GM21367 (cell line): ENCODE results near the gene LDHA.
"Not testable (repeated sequence)": the region's sequence is repeated elsewhere in the genome, so short reads cannot be mapped to it uniquely, and the experiment has no call there.

Experiments
- ATAC-seq: cut with Tn5 transposase; IDR thresholded peaks from one replicate; pipeline ENCODE4 v1.9.1; 2021; ENCODE audit not compliant: unreplicated experiment

Gene LDHA

DNA sequence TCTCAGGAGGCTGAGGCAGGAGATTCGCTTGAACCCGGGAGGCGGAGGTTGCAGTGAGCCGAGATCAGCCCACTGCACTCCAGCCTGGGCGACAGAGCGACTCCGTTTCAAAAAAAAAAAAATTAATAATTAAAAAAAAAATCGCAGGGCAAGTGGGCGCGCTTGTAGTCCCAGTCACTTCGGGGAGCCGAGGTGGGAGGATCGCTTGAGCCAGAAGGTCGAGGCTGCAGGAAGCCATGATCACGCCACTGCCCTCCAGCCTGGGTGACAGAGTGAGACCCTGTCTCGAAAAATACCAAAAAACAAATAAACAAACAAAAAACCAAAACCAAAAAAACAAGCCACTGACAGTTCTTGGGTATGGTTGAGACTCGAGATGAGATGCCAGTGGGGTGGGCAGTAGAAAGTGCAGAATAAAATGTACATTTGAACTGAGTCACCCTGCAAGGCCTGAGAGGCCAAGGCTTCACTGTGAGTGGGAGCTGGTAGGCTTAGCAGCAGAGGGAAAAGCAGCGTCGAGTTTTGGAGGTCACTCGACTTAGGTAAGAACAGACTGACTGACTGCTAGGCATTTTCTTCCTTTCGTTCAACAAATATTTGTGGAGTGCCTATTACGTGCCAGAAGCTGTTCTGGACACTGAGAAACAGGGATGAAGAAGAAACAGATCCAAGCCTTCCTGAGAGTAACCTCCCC is 635 bp upstream of the LDHA start:
- no peak for ATAC-seq

DNA sequence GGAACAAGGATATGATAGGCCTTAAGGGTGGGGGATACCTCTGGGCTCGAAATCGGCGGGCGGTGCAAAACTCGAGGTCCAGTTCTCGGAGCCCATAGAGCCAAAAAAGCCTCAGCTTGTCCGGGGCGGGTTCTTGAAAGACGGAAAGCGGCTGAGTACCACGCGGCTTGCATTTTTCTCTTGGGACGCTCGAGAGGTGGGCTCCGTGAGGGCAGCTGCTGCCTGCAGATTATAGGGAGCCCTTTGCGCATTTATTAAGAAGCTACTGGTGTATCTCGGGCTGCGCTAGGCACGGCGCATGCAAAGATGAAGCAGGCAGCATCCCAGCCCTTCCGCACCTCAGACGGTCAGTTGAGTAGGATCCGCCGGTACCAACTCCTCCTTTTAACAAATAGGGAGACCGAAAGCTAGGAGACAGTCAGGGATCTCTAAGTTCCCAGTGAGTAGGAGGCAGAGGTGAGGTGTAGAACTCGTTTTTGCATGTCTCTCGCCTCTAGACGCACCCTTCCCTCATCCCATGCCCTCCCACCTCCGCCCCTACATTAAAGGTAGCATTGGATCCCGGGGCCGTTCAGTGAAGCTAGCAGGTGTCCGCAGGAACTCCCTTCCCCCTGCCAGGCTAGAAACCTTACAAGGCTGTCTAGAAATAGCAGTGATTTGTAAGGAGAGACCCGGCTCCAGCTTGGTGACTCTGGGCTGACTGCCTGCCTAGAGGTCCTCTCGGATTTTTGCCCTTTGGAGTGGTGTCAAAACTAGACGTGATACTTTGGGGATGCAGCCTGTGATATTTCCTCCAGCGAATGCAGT is 768 bp downstream of the LDHA start:
- ATAC-seq = peak; percentile 0

DNA sequence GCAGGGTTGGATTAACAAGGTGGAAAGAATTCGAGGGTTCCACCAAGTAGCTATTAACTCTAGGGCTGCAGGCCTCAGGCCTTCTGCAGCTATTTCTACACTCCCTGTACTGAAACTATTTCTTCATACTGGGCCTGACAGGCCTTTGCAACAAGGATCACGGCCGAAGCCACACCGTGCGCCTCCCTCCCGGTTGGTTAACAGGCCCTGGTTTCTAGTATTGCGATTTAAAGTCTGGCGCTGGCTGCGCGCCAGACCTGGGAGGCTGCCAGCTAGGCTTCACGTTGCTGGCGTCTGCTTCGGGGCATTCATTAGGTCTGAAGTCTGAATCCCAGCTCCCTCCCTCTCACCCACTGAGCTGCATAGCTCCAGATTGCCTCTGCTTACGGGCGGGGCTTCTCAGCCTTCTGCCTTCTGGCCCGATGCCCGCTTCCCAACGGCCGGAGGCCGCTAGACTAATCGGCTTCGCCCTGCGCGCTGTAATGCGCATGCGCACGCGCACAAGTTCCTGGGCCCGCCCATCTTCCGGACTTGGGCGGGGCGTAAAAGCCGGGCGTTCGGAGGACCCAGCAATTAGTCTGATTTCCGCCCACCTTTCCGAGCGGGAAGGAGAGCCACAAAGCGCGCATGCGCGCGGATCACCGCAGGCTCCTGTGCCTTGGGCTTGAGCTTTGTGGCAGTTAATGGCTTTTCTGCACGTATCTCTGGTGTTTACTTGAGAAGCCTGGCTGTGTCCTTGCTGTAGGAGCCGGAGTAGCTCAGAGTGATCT is 1.6 kb downstream of the LDHA start:
- ATAC-seq = peak; percentile 59

DNA sequence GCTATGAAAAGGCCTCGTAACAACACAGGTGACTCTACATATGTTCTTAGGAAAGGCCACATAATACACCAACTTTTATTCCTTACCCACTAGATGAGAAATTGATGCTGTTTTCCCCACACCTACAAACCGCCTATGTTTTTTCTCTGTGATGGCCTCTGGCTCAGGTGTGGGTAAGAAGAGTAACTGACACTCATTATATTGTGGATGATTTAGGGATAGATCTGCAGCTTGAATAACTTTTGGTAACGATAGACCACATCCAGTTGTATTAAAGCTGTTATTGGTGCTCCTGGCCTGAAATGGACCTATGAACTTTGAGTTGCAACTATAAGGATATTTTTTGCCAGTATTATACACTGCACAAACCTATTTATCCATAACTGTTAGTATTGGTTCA is 3.6 kb downstream of the LDHA start:
- no peak for ATAC-seq

DNA sequence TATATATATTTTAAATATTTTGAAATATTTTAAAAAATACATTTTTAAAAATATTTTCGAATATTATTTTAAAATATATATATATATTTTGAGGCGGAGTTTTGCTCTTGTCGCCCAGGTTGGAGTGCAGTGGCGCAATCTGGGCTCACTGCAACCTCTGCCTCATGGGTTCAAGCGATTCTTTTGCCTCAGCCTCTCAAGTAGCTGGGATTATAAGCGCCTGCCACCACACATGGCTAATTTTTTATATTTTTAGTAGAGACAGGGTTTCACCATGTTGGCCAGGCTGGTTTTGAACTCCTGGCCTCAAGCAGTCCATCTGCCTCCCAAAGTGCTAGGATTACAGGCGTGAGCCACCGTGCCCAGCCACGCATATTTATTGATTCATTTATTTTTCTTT is 6.7 kb downstream of the LDHA start:
- not testable (repeated sequence) for ATAC-seq

DNA sequence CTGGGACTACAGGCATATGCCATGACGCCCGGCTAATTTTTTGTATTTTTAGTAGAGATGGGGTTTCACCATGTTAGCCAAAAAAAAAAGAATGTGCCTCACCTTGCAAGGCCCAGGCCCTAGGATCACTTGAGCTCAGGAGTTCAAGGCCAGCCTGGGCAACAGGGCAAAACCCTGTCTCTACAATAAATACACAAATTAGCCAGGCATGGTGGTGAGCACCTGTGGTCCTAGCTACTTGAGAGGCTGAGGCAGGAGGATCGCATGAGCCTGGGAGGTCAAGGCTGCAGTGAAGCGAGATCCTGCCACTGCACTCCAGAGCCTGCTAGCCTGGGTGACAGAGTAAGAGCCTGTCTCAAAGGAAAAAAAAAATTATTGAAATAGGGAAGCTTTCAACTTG is 9.7 kb downstream of the LDHA start:
- no peak for ATAC-seq

DNA sequence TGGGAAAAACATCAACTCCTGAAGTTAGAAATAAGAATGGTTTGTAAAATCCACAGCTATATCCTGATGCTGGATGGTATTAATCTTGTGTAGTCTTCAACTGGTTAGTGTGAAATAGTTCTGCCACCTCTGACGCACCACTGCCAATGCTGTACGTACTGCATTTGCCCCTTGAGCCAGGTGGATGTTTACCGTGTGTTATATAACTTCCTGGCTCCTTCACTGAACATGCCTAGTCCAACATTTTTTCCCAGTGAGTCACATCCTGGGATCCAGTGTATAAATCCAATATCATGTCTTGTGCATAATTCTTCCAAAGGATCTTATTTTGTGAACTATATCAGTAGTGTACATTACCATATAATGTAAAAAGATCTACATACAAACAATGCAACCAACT is 13.0 kb downstream of the LDHA start:
- not testable (repeated sequence) for ATAC-seq

DNA sequence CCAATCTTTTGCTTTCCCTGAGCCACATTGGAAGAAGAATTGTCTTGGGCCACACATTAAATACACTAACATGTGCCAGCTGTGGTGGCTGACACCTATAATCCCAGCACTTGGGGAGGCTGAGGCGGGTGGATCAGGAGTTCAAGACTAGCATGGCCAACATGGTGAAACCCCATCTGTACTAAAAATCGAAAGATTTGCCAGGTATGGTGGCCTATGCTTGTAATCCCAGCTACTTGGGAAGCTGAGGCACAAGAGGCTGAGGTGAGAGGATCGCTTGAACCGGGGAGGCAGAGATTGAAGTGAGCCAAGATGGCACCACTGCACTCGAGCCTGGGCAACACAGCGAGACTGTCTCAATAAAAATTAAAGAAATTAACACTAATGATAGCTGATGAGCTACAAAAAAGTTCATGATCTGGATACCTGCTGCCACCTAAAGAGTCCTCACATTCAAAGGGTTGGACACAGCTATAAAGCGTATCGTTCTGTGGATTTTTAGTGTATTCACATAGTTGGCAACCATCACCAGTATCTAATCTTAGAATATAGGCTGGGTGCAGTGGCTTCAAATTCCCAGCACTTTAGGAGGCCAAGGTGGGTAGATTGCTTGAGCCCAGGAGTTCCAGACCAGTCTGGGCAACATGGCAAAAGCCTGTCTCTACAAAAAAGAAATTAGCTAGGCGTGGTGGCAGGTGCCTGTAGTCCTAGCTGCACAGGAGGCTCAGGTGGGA is 14.4 kb downstream of the LDHA start:
- ATAC-seq = no peak

DNA sequence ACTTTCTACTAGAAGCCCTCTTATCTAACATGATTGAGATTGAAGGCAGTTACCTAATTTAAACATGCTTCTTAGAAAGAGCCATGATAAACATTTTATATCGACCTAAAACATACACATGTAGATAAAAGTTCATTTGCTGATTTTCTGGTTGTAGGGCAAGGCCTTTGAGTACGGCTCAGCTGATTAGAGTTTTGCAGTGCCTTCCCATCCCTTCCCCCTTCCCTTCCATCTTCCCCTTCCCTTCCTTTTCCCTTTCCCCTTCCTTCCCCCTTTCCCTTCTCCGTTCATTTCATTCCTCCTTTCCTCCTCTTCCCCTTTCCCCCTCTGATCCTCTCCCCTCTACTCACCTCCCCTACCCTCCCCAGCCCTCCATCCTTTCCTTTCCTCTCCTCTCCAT is 22.1 kb downstream of the LDHA start:
- no peak for ATAC-seq

DNA sequence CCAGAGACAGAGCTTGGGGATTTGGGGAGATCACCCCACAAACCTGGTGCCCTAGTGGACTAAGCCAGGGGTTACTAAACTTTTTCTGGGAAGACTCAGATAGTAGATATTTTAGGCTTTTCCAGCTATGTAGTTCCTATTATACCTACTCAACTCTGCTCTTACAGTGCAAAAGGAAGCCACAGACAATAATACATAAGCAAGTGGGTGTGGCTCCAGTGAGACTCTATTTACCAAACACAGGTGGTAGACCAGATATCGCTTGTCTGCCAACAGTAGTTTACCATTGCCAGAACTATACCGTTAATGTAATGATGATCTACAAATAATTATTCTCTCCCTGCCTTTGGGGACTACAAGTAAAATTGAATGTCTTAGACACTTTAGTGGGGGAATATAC is 24.7 kb downstream of the LDHA start:
- ATAC-seq = no peak

DNA sequence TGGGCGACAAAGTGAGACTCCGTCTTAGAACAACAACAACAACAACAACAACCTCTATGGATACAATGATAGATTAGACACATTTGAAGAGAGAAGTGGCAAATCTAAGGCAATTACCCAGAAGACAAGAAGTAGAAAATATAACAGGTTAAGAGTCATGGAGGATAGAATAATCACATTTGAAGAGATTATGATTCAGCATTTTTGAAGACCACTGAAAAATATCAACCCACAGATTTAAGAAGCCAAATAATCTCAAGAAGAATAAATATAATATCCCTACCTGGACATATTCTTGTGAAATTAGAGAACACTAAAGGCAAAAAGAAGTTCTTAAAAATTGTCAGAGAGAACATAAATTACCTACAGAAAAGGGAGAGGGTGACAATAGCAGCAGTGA is 25.7 kb downstream of the LDHA start:
- ATAC-seq = no peak

DNA sequence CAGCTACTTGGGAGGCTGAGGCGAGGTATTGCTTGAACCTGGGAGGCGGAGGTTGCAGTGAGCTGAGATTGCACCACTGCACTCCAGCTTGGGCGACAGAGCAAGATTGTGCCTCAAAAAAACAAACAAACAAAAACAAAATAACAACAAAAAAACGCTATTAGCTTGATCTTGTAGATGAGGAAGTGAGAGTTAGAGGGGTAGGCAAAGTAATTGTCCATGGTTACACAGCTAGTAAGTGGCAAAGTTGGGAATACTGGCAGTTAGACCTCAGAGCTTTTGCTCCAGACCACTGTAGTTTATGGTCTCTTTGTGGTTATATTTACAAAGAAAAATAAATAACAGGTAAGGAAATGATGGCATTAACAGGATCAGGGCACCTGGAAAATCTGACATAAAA is 32.9 kb downstream of the LDHA start:
- no peak for ATAC-seq

DNA sequence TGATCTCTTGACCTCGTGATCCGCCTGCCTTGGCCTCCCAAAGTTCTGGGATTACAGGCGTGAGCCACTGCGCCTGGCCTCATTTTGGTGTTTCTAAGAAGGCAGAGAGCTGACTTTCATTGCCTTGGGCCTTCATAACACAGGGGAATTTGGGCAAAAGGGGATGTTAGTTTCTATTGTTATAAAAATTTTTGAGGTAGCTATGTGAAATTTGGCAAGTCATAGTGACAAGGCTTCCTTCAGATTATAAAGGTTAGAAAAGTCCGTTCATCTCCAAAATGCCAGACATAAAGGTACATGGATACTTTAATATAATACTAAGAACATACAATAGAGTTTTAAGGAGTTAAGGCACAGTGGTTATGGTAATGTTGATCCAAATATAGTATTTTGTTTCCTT is 35.0 kb downstream of the LDHA start:
- no peak for ATAC-seq

DNA sequence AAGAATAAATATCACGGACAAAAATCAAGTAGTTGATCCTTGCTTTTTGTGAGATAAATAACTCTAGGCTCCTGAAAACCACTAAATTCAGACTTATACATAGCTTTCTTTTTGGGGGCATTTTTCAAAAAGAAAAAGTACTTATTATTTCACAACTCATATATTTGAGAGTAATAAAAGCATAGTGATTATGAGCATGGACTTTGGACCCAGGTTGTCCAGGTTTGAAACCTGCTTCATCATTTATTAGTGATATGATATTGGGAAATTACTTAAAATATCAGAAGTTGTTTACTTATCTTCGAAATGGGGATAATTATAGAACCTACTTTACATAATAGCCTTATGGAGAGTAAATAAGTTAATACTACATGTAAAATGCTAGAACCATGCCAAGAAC is 44.3 kb downstream of the LDHA start:
- no peak for ATAC-seq

DNA sequence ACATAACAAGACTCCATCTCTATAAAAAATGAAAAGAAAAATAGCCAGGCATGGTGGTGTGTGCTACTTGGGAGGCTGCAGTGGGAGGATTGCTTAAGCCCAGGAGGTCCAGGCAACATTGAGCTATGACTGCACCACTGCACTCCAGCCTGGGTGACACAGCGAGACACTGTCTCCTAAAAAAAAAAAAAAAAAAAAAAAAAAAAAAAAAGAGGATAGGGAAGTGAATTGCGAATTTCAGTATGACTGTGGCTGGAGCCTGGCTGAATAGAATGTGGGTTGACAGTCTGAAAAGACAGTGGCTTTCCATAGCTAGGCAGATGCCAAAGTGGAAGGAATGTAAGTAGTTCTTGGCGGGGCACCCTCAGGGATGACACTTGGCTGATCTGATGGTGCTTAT is 54.9 kb downstream of the LDHA start:
- no peak for ATAC-seq

DNA sequence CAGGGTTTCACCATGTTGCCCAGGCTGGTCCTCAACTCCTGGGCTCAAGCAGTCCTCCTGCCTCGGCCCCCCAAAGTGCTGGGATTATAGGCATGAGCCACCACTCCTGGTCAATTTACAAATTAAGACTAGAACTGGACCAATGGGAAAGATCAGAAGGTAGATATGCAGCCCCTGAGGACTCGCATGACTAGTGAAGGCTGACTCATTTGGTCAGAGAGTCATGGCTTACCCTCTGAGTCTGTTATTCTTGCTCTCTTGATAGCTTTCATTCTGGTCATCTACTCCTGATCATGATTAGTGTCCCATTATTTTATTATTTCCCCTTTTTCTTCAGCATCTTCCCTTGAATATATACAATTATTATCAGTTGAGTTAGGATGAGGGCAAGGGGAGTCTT is 58.6 kb downstream of the LDHA start:
- ATAC-seq = no peak

DNA sequence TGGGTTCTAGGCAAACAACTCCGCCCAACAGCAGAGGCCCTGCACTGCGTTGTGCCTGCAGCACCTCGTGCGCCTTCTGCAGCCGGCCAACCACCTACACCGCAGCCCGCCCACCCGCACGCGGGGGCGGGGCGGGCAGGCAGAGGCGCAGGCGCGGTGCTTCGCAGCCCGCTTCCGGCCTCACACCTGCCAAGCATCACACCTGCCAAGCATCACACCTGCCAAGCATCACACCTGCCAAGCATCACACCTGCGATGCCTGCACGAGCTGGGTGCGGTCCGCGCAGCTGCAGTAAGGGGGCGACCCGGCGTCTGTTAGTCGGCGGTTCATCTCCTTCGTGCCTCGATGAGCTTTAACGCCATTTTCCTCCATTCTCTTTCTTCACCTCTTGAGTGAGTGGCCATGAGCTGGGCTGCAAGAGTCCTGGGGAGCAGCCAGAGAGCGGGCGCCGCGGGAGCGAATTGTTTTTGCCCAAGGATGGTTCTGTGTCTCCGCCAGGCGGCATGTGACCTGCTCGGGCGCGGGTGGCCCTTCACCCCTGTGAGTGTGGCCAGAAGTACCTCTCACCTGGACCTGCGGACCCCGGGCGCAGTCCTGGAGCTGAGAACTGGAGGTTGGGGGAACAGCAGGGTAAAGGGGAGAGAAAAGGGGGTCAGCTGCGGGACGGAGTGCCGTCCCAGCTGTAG is 61.5 kb downstream of the LDHA start, which contains the start of gene LDHAL6A:
TSS of gene LDHAL6A (plus strand) at position 171 of the 687 bp plus-strand sequence. CDS start 825 bp downstream, outside the sequence.
- no peak for ATAC-seq

DNA sequence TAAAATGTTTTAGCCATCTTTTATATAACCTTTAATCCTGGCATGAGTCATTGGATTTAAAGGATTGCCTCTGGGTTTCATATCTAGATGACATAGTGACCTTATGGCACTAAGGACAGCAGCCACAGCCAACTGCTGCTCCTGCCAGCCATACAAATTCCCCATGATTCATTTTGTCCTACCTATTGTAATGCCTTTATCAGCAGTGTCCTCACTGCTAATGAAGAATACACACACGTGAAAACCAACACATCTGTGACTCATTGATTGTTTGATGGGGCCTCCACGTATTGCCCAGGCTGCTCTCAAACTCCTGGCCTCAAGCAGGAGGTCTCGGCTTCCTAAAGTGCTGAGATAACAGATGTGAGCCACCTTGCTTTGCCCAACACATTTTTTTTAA is 63.1 kb downstream of the LDHA start:
- no peak for ATAC-seq
